HL-60 (cell line): ENCODE measurements around the gene NHERF2.

Source experiments
- DNase-seq, 2 experiments: peaks; one replicate each; pipeline ENCODE4 v3.0.0-alpha.2; 2010 to 2020; ENCODE audit warnings: low read depth in 1 of 2, low spot score in 1 of 2
- H3K27ac ChIP-seq: fragments of 250-450 bp; sonication (Bioruptor Pico); replicated peaks from 2 replicates; pipeline ENCODE4 v1.5.1; 2020; ENCODE audit warnings: mild to moderate bottlenecking, moderate library complexity
- H3K27me3 ChIP-seq: fragments of 250-450 bp; sonication (Bioruptor Pico); 2 replicates; pipeline ENCODE4 v1.5.1; 2021; ENCODE audit warnings: mild to moderate bottlenecking, moderate library complexity; ENCODE audit not compliant: insufficient read depth, poor library complexity, severe bottlenecking
- H3K4me3 ChIP-seq: replicated peaks from 2 replicates; pipeline ENCODE4 v1.5.1; 2011; ENCODE audit warnings: mild to moderate bottlenecking, control low read depth, low read length; ENCODE audit not compliant: insufficient read depth
- GABPA ChIP-seq: IDR thresholded peaks from 2 replicates; pipeline ENCODE4 v1.6.1; 2012; ENCODE audit warnings: low read depth
- POLR2AphosphoS5 ChIP-seq: IDR thresholded peaks from 2 replicates; pipeline ENCODE4 v1.6.1; 2012; ENCODE audit warnings: low read depth
- REST ChIP-seq: IDR thresholded peaks from 2 replicates; pipeline ENCODE4 v1.6.1; 2012; ENCODE audit warnings: low read depth; ENCODE audit not compliant: insufficient replicate concordance
- SPI1 ChIP-seq: IDR thresholded peaks from 2 replicates; pipeline ENCODE4 v1.6.1; 2012; ENCODE audit warnings: low read depth, mild to moderate bottlenecking, borderline replicate concordance
- TF ChIP-seq, protein P1 (sequence below): IDR thresholded peaks from one replicate; pipeline ENCODE4 v1.5.1; 2011; ENCODE audit warnings: low read length, control low read depth, inconsistent platforms; ENCODE audit not compliant: insufficient read depth

NHERF2 gene

GRCh38 chr16:2028620-2029220, 2.0 kb downstream of the NHERF2 start:
- H3K4me3 ChIP-seq, result no peak overlapping the region
- no peak for DNase-seq
- H3K27me3 ChIP-seq, result peaks cover 29% of the 10 kb centered on the region
- H3K27ac ChIP-seq, result no peak overlapping the region
- TF ChIP-seq GABPA (no peak), SPI1 (no peak), POLR2AphosphoS5 (no peak), REST (no peak)
- TF ChIP-seq, protein P1, sequence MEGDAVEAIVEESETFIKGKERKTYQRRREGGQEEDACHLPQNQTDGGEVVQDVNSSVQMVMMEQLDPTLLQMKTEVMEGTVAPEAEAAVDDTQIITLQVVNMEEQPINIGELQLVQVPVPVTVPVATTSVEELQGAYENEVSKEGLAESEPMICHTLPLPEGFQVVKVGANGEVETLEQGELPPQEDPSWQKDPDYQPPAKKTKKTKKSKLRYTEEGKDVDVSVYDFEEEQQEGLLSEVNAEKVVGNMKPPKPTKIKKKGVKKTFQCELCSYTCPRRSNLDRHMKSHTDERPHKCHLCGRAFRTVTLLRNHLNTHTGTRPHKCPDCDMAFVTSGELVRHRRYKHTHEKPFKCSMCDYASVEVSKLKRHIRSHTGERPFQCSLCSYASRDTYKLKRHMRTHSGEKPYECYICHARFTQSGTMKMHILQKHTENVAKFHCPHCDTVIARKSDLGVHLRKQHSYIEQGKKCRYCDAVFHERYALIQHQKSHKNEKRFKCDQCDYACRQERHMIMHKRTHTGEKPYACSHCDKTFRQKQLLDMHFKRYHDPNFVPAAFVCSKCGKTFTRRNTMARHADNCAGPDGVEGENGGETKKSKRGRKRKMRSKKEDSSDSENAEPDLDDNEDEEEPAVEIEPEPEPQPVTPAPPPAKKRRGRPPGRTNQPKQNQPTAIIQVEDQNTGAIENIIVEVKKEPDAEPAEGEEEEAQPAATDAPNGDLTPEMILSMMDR, result no peak

DNA sequence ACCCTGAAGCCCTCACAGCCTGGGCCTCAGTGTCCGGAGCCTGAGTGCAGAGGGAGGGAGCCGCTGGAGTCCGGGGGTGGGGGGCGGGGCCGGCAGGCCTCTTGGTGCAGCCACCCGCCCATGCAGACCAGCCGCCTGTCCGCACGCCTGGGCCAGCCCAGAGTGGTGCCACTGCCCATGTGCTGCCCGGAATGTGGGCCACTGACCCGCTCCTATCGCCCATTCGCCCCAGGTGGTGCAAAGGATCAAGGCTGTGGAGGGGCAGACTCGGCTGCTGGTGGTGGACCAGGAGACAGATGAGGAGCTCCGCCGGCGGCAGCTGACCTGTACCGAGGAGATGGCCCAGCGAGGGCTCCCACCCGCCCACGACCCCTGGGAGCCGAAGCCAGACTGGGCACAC, 2.6 kb downstream of the NHERF2 start:
- Histone ChIP-seq H3K4me3 (no peak overlapping the region), H3K27ac (no peak overlapping the region), H3K27me3 (peaks cover 29% of the 10 kb centered on the region)
- TF ChIP-seq REST (no peak), GABPA (no peak), SPI1 (no peak), POLR2AphosphoS5 (no peak)
- TF ChIP-seq, protein P1, result no peak
- no peak for DNase-seq

DNA sequence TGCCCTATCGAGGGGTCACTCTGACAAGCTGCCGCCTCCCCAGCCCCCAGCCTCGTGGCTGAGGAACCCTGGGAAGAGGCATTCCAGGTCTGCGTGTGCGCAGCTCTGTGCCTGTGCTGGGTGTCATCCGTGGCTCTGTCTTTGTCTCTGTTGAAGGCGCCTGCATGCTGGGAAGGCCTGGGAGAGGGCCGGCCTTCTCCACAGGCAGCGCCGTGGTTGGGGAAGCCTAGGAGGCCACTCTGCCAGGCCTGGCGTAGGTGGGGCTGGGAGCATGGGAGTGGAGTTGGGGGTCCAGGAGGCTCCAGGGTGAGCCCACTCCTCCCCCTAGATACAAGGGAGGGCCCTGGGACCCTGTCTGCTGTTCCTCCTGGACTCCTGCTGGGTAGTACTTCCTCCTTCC, 3.3 kb downstream of the NHERF2 start:
- no peak for DNase-seq
- Histone ChIP-seq H3K4me3 (no peak overlapping the region), H3K27ac (no peak overlapping the region), H3K27me3 (peaks cover 29% of the 10 kb centered on the region)
- TF ChIP-seq SPI1, result no peak
- TF ChIP-seq, protein P1, result no peak
- no peak for TF ChIP-seq POLR2AphosphoS5
- TF ChIP-seq REST, result no peak
- TF ChIP-seq GABPA, result no peak
